ENCODE measurements around the gene GRK4.

GRCh38 chr4:3062471-3062870 is 99.1 kb downstream of the GRK4 start:
- TF ChIP-seq CTCF (IDR thresholded peaks at IDR 0.05; ENCODE audit: control extremely low read depth in 1 of 3, insufficient read depth in 1 of 3, low read depth in 1 of 3, low read length in 3 of 3) (no peak), TEAD4 (IDR thresholded peaks at IDR 0.05; ENCODE audit: low read depth, low read length) (no peak), KDM1A (IDR thresholded peaks at IDR 0.05; ENCODE audit: borderline replicate concordance, low read length) (no peak), POLR2A (IDR thresholded peaks at IDR 0.05; ENCODE audit: control extremely low read depth in 1 of 2, low read depth in 2 of 2, low read length in 2 of 2) (no peak), EP300 (IDR thresholded peaks at IDR 0.05; ENCODE audit: borderline replicate concordance in 1 of 2, low read depth in 2 of 2, low read length in 2 of 2) (no peak), TCF12 (IDR thresholded peaks at IDR 0.05; ENCODE audit: low read depth, low read length) (no peak), GABPA (IDR thresholded peaks at IDR 0.05; ENCODE audit: borderline replicate concordance, insufficient read depth, low read length) (no peak), POLR2AphosphoS5 (IDR thresholded peaks at IDR 0.05; ENCODE audit: low read depth, low read length) (no peak)
